Activated naive CD4-positive, alpha-beta T cell treated with anti-CD3 and anti-CD28 coated beads, Interleukin-2, amount 10 ng/mL, durations not matched to agents 5 hours and 36 hours (primary cell): ENCODE measurements around the gene ANGPTL8. TPM values are rescaled to one million over a fixed set of nuclear protein-coding genes. Genes with fewer than 3 reads are reported as not detected.

Experiments
- total RNA-seq, 2 experiments: library from RNA; stranded (reverse); gene quantifications; one replicate each; pipeline ENCODE4 v1.2.3, GENCODE V29; 2021

The ANGPTL8 gene
- not detected for total RNA-seq

GRCh38 chr19:11239377-11240000, at the start of gene ANGPTL8:
Gene ANGPTL8 (plus strand): TSS chr19:11239619. CDS start chr19:11239638, 19 bp downstream.

GRCh38 chr19:11197291-11198174, 41.9 kb upstream of the ANGPTL8 start, which contains the start of gene KANK2:
Gene KANK2 (minus strand): TSS chr19:11197545. CDS start chr19:11194511, 3,034 bp downstream.

GRCh38 chr19:11261971-11262839, 22.8 kb downstream of the ANGPTL8 start, which contains the start of gene DOCK6:
Gene DOCK6 (minus strand): TSS chr19:11262524. CDS start chr19:11262440, 84 bp downstream.

Other genes starting within 250 kb of the ANGPTL8 start
- 100 to 1,000 TPM; 142 to 150 TPM for gene LDLR, start 150.2 kb upstream of the ANGPTL8 start, total RNA-seq
- 10 to 100 TPM; 64.7 to 68.0 TPM for gene SPC24, start 83.8 kb upstream of the ANGPTL8 start, total RNA-seq
- 1 to 10 TPM; 7.4 to 8.5 TPM for gene KANK2, start 42.1 kb upstream of the ANGPTL8 start, total RNA-seq
- under 1 TPM; 0.28 to 0.39 TPM for gene DOCK6, start 22.9 kb downstream of the ANGPTL8 start, total RNA-seq
- gene TSPAN16, start 56.5 kb downstream of the ANGPTL8 start, total RNA-seq: not detected
- 1 to 10 TPM; 6.4 to 7.0 TPM for gene RAB3D, start 100.0 kb downstream of the ANGPTL8 start, total RNA-seq
- 10 to 100 TPM; 25.2 to 25.4 TPM for gene TMEM205, start 106.6 kb downstream of the ANGPTL8 start, total RNA-seq
- 10 to 100 TPM; 21.4 to 22.4 TPM for gene CCDC159, start 106.9 kb downstream of the ANGPTL8 start, total RNA-seq
- gene PLPPR2, start 115.8 kb downstream of the ANGPTL8 start, total RNA-seq: 1 to 10 TPM; 1.6 to 2.6 TPM
- 1 to 10 TPM; 3.7 to 4.3 TPM for gene SWSAP1, start 135.0 kb downstream of the ANGPTL8 start, total RNA-seq
- gene EPOR, start 144.7 kb downstream of the ANGPTL8 start, total RNA-seq: 1 to 10 TPM; 5.8 to 6.1 TPM
- gene RGL3, start 179.7 kb downstream of the ANGPTL8 start, total RNA-seq: not detected
- gene ODAD3, start 195.5 kb downstream of the ANGPTL8 start, total RNA-seq: not detected
- gene PRKCSH, start 196.0 kb downstream of the ANGPTL8 start, total RNA-seq: 100 to 1,000 TPM; 324 to 337 TPM
- under 1 TPM in 1 of 2 experiments, not detected in 1; 0.58 TPM for gene ELAVL3, start 241.4 kb downstream of the ANGPTL8 start, total RNA-seq